HG03565 (cell line): ENCODE results near the gene NCOA7.
"Not testable (repeated sequence)": the region's sequence is repeated elsewhere in the genome, so short reads cannot be mapped to it uniquely, and the experiment has no call there.

Experiments
- ATAC-seq: cut with Tn5 transposase; IDR thresholded peaks from one replicate; pipeline ENCODE4 v1.9.1; 2021; ENCODE audit warnings: mild to moderate bottlenecking, moderate library complexity; ENCODE audit not compliant: unreplicated experiment

Gene NCOA7

DNA sequence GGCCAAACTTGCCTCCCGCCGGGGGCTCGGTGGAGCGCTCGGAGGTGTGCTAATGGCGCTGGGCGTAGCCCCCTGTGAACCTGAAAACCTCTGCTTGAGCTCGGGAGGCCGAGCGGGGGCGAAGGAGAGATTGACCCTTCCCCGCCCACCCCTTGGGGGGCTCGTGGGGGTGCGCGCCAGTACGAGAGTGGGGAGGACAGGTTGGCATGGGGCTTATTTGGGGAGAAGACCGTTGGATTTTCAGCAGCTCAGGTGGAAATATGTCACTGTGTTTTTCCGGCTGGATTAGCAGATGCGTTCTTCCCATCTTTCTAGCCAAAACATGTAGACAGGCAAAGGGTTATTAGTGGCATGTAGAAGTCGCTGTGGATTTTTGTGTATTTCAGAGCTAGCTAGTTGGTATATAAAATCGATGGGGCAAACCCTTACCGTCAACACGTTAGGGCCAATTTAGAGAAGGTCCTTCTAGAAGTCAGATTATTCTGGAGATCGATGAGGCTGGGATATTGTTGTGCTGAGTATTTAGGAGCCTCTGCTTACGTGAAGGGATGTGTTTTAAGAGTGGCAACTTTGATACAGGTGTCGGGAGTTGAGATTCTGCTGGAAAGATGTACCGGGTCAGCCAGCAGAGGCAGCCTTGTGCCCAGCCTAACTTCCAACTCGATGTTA lies 525 bp downstream of the NCOA7 start:
- peak; percentile 31 for ATAC-seq

DNA sequence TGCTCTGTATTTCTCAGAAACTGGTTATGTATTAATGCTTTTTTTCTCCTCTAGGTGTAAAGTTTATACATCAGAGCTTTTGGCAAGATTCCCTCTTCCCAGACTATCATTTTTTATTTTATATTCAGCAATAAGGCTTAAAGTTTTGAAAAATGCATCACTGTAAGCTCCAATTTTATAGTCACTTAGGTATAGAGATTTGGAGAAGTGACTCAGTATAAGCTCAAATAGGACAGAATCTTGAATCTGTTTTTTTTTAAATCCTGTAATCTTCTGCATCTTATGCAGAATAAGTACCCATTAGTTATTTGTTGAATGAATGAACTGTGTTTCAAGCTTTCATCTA lies 1.0 kb downstream of the NCOA7 start:
- ATAC-seq: no peak

DNA sequence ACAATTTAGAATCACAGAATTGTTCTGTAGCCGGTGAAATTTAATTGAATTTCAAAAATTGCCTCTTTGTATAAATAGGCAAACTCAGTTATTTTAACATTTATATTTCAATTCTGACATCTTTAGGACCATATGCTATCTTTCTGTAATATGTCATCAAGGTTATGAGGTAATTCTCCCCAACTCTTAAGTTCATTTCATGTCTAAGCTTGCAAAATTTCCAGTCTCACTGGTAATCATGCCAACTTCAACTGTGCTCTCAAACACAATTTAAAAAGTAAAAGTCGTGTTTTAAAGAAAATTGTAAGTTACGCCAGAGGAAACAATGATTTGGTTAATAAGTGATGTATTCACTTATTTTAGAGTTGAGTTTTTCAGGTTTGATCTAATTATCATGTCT lies 1.4 kb downstream of the NCOA7 start:
- no peak for ATAC-seq

DNA sequence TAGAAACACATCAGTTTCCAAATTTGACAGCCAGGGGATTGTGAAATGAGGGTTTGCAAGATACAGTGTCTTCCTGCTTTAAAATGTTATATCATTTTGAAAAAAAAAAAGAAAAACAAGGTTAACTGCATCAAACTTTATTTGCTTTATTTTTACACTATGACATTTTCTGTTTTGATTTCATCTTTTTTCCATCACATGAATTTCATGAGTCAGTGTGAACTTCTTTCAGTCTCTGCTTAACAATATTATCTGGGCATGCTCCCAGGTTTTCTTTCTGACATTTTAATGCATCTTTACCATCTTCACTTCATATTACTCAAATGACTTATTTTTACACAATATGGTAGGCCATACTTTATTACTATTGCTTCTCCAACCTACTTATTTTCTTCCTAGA lies 1.9 kb downstream of the NCOA7 start:
- no peak for ATAC-seq

DNA sequence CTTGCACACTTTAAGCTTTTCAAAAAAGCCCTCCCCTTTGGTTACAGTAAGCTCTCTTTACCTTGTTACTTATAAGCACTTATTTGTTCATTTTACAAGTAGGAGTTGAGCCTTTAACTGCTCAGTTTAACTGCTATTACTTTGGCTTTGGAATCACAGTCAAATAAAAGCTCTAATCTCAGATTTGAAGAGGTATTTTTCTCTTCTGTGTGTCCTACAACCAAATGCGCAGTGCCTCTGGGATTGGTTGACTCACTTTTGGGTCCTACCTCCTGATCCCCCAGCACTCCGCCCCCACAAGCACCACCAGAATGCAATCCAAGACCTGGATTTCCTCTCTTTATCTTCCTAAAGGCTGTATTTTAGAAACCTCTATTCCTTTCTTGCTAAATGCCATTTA lies 2.5 kb downstream of the NCOA7 start:
- no peak for ATAC-seq

DNA sequence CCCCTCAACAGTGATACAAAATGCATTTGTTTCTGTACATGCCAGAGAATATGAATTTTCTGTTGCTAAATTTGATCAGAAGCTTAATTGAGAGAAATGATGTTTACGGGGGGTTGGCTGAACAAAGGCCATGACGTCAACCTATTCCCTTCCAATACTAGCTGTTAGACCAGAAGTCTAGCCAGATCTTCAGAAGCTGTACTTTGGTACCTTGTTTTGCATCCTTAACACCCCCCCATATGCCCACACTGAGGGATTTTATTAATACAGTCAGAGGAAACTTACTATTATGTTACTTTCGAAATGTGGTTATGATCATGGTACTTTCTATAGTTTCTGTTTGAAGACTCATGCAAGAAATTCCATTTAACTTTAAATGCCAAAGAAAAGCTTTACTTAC lies 3.1 kb downstream of the NCOA7 start:
- no peak for ATAC-seq

DNA sequence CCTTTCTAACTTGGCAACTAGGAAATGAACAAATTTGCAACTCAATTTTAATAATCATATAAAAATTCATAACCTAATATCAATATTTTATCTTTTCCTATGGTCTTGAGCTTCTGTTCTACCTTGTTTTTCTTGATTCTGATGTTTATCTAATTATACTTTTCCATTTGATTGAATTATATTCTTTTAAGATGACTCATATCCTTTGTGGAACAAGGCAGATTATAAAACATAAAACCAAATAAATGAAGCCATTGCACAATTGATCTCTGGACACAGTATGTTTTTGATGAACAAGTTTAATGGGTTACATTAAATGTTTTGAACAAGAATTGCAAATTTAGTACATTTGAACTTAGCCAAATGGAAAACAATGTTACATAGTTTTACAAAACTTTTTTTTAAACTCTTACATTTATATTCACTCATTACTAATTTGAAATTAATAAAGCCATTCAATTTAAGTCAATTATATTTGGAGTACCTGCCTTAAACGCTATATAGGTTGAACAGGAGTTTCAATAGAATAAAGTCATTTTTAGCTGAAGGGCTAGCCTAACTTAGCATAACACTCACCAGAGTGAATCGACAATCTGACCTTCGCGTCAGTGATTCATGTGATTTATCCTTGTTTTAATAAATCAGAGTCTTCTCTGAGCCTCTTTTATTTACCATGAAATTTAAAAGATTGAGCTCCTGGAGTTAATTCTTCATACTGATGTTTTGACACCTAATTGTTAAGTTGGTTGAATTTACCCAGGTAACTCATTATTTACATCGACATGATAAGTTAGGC lies 3.8 kb downstream of the NCOA7 start:
- no peak for ATAC-seq

DNA sequence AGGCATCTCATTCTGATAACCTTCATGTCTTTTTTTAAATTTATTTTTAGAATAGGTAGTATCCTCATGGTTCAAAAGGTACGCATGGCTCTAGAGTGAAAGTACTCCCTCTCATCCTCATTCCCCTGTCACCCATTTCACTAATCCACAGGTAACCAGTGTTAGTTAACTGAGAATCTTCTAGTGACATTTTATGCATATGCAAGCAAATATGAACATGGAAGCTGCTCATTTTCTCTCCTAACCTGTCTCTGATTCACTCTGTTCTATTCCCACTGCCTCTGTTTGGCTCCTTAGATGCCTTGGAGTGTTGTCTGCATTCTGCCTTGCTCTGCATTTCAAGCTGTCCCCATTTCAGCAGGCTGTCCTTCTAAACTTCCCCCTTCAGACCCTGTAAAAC lies 4.5 kb downstream of the NCOA7 start:
- ATAC-seq: no peak

DNA sequence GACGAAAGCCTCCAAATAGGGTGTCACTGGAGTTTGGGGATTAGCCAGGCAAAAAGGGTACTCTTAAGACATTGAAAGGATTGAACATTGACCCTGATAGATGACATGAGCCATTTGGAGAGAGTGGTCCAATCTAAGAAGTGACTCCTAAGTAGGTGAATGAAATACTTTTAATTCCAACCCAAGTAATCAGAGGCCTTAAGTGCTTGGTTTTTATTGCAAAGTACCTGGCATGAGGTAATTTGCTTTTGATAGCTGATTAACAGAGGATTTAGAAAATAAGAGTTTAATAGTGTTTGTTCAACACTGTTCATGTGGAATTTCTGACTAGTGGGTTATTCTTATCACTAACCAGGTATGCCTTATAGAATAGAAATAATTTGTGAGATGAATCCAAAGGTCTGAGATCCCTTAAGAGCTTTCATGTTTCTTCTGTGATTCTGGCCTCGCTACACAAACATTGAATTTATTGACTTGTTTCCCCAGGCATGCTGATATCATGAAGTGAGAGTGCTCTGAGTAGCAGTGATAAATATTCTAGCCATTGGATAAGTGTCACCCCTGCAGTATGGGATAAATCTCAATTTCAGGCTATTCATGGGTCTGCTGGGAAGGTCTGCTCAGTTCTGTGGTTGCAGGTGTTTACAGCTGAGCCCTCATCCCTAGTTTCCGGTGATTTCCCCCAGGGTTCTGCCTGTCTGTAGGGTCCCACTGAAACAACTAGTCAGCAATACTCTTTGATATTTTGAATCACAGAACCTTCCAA lies 6.5 kb downstream of the NCOA7 start:
- no peak for ATAC-seq

DNA sequence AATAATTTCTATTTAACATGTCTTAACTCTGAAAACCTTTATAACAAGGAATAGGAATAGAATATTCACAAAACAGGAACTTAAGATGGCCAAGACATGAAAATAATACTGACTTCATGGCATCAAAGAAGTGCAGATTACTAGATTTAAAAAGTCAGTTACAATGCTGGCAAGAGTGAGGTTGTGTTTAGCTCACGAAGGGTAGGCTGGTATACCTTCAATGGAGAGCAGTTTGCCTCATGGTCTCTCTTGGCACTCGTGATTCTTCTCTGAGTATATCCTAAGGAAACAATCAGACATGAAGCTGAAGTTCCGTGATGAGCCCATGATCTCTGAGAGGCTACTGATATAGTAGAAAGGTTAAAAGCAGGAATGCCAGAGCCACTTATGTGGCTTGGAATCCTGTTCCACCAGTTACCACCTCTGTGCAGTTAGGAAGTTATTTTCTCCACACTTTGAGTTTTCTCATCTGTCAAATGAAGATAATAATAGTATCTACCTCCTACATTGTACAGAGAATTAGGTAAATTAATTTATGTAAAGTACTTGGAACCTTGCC lies 7.2 kb downstream of the NCOA7 start:
- no peak for ATAC-seq

DNA sequence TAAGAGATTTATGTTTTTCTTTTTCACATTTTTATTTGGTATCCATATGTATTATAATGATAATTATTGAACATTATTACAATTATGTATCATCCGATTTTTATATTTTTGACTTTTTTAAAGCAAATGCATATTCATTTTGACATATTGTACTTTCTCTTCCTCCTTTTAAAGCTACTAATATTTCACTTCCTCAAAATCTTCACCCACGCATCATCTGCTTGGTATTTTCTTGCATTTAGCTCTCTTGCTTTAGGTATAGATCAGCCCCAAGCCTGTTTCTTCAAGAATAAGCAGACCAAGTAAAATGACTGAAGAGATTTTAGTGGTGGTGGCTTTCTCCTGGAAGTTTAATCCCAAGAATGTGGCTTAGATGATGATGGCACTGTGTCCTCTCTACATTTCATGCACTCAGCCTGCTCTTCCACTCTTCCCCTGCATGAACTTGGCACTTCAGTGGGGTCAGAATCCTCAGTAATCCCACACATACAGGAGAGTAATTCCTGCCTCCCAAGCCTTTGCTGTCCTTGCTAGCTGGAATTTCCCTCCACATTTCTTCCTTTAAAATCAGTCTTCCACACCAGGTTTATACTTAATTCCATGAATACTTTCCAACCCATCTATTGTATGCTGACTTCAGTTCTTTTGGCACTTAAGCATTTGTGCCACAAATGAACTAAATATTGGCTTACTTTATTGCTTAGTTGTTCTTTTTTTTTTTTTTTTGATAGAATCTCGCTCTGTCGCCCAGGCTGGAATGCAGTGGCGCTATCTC lies 8.2 kb downstream of the NCOA7 start:
- ATAC-seq: peak; percentile 86

DNA sequence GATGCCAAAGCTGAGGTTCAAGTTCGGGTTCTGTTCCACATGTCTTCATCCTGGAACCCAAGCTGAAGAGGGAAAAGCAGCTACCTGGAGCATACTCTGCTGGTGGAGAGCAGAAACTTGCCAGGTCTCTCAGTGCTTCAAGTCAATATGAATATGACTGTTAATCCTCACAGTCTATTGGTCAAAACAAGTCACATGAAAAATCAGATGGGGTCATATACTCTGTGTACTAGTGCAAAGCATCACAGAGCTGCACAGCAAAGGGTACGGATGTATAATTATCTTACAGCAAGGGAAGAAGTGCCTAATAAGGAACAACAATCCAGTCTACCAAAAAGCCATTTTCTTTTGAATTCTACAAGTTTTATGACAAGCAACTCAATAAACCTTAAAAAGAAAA lies 11.6 kb downstream of the NCOA7 start:
- no peak for ATAC-seq

DNA sequence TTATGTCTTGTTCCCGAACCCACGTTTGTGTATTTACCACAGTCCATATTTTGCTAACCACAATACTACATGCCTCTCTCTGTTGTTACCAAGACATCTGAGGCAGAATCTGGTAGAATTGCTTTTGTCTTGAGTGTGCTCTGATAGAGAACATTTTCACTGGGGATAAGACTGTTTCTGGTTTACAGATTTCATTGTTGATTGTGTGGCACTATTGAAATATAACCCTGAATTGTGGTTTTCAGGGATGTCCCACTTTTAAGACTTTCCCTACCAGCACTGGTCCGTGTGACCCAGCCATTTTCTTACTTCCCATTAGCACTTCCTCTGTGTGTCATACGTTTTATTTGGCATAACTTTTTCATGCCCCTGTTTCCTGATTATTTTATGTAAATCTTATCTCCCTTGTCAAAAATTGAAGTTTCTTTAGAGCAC lies 12.2 kb downstream of the NCOA7 start:
- ATAC-seq: peak; percentile 17

DNA sequence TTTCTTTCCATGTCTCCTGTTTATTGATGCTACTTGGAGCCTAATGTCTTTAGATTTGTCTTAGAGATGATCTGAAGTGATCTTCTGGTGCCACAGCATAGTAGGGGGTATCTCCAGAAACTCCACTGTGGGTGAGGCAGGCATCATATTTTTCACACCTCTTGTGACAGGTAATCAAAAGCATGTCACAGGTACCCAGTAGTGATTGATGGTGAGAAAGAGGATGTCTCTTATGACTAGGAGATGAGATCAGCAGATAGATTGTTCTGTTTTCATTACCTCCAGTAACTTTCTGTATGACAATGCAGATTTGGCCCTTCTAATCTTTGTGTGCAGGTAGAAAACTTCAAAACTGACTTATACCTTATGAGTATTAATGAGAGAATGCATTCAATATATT lies 13.5 kb downstream of the NCOA7 start:
- ATAC-seq: peak; percentile 65

DNA sequence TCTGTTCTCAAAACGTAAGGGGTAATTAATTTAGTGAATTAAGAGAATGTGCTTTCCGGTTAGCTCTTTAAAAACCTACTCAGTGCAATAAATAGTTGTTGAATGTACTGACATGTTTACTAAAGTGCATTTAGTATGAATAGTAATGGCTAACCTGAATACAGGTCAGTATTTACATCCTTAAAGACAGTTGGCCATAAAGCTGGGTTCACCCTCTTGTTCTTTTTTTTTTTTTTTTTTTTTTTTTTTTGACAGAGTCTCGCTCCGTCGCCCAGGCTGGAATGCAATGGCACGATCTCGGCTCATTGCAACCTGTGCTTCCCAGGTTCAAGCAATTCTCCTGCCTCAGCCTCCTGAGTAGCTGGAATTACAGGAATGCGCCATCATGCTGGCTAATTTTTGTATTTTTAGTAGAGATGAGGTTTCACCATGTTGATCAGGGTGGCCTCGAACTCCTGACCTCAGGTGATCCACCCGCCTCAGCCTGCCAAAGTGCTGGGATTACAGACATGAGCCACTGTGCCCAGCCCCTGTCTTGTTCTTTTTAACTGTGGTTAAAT lies 14.2 kb downstream of the NCOA7 start:
- ATAC-seq: not testable (repeated sequence)

DNA sequence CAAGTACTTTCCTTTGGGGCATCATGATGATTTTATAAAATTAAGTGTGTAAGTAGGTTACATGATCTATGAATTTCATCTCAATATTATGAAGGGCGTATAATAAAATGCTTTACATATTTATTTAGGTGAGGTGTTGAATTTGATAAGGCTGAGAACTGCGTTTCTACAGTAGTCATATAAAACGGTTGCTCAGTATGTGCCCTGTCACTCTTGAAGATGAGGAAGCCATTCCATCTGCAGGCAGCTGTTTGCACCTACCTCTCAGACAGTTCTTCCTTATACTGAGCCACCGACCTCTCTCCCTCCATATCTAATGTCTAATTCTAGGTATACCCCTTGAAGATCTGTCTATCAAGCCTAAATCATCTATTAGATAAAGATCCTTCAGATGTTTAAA lies 16.1 kb downstream of the NCOA7 start:
- no peak for ATAC-seq

DNA sequence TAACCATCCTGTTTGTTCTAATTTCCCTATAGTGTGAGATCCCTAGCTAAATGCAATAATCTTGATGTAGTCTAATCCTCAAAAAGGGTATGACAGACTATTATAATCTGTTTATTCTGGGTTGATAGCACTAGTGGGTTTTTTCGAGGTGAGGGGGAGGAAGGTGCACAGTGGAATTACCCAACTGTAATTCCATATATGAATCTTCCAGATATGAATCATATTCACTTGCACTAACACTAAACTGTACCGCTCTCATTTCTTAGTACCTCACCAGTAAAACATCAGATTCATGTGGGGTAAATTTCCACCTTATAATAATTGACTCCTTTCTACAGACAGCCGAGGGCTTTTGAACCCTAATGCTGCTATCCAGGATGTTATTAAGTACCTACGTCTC lies 16.5 kb downstream of the NCOA7 start:
- ATAC-seq: peak; percentile 28

DNA sequence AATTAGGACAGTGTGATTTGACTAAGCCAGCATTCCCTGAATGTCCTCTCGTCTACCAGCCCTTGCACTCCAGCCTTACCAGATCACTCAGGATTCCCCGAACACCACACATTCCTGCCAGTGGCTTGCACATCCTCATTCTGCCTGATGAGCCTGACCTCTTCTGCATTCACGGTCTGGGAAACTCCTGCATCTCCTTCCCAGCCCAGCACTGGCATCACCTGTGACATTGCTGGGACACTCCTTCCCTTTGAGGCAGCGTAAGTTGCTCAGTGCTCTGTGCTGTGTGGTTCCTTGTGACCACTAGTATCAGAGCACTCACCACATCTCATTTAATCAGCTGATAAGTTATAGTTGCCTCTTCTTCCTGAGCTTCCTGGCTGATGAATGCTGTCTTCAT lies 17.3 kb downstream of the NCOA7 start:
- ATAC-seq: peak; percentile 17

DNA sequence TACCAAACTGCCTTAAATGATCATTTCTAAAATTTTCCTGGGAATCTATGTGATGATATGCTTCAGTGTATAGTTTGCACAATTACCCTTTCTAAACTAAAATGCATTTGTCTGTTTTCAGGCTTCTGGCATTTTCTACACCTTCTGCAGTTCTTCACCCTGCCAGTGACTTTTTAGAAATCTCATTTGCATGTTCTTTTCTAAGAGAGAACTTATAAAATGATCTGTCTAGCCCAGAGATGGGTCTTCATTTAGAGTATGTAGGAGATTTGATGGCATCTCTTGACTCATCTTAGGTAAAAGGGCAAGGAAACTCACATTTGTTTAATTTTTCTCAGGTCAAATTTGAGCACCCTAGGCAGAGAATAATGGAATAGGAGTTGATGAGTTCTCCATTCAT lies 17.8 kb downstream of the NCOA7 start:
- no peak for ATAC-seq

DNA sequence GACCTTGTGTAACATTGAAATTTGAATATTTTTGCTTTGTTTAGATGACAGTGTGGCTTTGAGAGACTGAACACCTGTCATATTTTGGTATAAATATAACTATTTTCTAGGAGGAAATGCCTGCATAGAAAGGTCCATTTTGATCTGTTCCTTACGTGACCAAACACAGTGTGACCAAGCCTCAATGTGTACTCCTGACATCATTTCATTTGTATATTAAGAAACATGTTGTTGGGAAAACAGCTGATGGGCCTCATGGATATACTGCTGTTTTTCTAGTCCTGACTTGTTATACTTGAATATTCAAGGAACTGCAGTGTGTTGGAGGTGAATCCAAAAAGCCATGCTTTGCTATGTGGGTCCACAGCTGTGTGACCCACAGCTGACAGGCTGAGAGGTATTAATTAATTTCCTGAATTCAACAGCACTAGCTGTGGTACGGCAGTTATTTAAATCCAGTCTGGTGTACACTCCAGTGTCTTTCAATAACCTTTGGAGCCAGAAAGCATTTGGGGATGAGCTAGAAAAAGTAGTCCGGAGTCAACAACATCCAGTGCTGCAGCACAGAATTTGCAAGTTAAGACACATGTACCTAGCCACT lies 18.9 kb downstream of the NCOA7 start:
- no peak for ATAC-seq
